Occipital lobe (tissue), 2 donors: ENCODE measurements around the gene PLA2G2C. TPM values are rescaled to one million over a fixed set of nuclear protein-coding genes. Genes with fewer than 3 reads are reported as not detected.

Experiments
- DNase-seq: peaks from one replicate; lab custom pipeline; 2025; lab: John Stamatoyannopoulos, UW
- total RNA-seq: library from RNA; depleted of rRNA; stranded (reverse); fragments of >200 nt; gene quantifications from one replicate; pipeline ENCODE4 v1.2.3, GENCODE V29; 2014

PLA2G2C gene
- total RNA-seq, 1 donor from 2014 or later, result not detected

DNA sequence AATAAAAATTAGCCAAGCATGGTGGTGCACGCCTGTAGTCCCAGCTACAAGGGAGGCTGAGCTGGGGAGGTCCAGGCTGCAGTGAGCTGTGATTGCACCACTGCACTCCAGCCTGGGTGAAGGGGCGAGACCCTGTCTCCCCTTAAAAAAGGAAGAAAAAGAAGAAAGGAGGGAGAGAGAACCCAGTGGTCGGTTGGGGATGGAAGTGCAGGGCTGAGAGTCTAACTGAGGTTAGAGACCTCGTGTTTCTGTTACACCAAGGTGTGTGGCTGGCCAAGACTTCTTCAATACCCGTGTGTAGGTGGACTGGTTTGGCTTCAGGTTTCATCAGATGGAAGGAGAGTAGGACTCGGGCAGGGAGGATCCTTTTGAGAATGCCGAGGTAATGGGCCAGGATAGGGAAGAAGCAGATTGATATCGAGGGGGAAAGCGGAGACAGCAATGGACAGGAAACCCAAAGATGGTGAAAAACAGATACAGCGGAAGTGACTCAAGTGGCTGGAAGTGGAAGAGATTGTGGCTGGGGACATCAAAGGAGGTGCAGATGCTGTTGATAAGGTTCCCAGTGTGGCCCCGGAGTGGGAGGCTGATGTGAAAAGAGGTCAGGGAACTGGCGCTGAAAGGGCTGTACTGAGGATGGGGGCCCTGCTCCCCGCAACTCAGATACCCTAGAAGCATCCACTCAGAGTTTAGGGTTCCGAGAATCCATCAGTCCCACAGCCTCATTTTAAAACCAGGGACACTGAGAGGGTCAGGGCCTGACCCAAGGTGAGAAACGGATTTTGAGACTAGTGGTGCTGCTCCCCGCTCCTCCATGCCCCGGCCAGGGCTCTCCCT is 1.1 kb downstream of the PLA2G2C start:
- DNase-seq, result no peak

- DNase-seq, result no peak
Measured at GRCh38 chr1:20184481-20184900, 1.8 kb downstream of the PLA2G2C start.

- DNase-seq, result no peak
Measured at GRCh38 chr1:20183616-20184271, 2.6 kb downstream of the PLA2G2C start.

DNA sequence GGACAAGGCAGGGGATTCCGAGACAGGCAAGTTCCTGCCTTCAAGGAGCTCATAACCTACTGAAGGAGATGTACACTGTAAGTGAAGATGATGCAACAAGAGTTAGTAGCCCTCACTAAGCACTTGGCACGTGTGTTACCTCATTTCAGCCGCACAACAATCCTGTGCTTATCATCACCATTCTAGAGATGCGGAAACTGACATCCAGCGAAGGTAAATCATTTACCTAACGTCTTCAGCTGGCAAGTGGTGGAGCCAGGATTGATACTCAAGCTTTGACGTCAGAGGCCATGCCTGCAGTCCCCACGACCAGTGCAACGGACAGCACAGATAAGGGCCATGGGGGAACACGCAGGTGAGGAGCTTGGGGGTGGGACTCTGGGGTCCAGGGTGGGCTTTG is 3.3 kb downstream of the PLA2G2C start:
- DNase-seq, result no peak

GRCh38 chr1:20182415-20182814 is 3.9 kb downstream of the PLA2G2C start:
- DNase-seq, result no peak

GRCh38 chr1:20180844-20181207 is 5.5 kb downstream of the PLA2G2C start:
- DNase-seq, result no peak

GRCh38 chr1:20180129-20180843 is 6.0 kb downstream of the PLA2G2C start:
- DNase-seq, result no peak

DNA sequence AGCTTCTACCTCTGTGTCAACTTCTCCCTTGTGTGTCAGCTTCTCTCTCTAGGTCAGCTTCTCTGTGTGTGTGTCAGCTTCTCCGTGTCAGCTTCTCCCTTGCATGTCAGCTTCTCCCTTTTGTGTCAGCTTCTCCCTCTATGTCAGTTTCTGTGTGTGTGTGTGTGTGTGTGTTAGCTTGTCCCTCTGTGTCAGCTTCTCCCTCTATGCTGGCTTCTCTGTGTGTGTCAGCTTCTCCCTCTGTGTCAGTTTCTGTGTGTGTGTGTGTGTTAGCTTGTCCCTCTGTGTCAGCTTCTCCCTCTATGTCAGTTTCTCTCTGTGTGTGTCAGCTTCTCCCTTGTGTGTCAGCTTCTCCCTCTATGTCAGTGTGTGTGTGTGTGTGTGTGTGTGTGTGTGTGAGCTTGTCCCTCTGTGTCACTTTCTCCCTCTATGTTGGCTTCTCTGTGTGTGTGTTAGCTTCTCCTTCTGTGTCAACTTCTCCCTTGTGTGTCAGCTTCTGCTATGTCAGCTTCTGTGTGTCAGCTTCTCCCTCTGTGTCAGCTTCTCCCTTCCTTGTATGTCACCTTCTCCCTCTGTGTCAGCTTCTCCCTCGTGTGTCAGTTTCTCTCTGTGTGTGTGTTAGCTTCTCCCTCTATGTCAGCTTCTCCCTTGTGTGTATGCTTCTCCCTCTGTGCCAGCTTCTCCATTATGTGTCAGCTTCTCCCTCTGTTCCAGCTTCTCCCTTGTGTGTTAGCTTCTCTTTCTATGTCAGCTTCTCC is 6.8 kb downstream of the PLA2G2C start:
- no peak for DNase-seq

DNA sequence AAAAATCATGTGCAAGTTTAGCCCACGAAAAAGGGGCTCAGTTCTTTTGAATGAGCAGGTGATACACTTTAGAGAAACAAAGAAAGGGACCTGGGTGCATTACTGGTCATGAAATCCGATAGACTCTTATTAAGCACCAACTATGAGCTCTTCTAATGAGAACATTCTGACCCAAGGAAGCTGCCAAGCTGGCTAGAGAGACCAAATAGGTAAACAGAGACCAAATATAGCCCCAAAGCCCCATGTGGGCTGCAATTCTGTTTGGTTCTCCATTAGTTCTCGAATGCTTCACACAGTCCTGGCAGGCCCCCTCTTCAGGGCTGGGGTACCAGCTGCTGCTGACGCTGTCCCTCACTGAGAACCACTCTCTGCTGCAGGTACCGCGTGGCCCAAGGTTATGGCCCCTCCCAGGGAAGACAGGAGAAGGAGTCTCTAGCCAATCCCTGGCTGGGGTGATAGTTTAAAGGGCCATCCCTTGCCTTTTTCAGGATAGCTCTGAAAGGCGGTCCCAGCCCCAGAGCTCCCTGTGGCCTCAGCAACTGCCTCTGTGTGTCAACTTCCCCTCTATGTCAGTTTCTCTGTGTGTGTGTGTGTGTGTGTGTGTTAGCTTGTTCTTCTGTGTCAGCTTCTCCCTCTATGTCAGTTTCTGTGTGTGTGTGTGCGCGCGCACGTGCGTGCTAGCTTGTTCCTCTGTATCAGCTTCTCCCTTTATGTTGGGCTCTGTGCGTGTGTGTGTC is 7.5 kb downstream of the PLA2G2C start:
- DNase-seq, result no peak

GRCh38 chr1:20174937-20175666 is 11.2 kb downstream of the PLA2G2C start:
- no peak for DNase-seq

DNA sequence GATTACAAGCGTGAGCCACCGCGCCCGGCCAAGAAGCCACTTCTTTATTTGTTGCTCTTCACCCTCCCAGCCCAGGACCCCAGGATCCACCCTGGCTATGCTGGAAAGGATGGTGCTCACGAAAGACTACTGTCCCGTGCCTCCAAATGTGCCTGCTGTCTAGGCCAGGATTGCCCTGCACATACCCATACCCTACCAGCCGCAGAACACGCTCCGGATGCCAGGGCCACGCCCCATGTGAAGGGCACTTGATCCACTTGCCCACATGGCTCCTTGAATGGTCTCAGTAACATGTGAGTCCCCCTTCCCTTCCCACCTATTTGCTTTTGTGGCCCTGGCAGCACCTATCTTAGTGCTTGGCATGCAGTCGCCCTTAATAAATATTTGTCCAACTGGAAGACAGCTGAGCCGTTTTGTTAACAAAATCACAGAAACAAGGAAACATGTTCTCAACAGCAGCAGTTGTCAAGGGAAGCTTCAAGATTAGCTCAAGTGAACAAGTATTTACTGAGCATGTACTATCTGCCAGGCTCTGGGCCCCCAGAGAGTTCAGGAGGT is 14.2 kb downstream of the PLA2G2C start:
- DNase-seq, result no peak

- DNase-seq, result no peak
Measured at GRCh38 chr1:20169932-20170331, 16.4 kb downstream of the PLA2G2C start.

DNA sequence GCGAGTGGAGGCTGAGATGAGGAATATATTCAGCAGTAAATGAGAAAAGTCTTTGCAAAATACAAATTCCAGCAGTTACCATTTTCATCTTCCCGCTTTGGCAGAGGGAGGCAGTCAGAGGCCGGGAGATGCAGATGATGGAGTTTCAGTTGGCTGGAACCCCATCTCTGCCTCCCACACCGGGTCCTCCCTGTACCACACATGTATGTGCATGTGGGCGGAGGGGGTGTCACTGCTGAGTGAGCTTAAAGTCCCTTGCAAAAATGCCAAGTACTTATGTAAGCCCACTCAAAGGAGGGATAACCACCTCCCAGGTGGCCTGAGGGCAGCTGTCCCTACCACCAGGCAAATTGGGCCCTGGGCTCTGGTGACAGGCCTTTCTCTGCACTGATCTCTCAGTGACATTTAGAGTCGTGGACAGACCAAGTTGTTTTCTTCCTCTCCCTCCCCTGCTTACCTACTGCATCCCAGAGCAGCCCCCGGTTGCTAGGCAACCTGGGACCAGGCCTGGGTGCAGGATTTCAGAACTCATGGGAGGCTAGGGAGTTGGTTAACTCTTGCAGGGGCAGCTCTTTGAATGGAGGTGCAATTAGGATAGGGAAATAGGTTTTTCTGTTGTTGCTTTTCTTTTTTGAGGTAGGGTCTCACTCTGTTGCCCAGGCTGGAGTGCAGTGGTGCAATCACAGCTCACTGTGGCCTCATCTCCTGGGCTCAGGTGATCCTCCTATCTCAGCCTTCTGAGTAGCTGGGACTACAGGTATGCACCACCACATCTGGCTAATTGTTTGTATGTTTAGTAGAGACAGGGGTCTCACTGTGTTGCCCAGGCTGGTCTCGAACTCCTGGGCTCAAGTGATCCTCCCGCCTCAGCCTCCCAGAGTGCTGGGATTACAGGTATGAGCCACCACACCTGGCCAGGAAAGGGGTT is 17.5 kb downstream of the PLA2G2C start:
- DNase-seq, result peak; percentile 74

GRCh38 chr1:20167126-20167525 is 19.2 kb downstream of the PLA2G2C start:
- no peak for DNase-seq

DNA sequence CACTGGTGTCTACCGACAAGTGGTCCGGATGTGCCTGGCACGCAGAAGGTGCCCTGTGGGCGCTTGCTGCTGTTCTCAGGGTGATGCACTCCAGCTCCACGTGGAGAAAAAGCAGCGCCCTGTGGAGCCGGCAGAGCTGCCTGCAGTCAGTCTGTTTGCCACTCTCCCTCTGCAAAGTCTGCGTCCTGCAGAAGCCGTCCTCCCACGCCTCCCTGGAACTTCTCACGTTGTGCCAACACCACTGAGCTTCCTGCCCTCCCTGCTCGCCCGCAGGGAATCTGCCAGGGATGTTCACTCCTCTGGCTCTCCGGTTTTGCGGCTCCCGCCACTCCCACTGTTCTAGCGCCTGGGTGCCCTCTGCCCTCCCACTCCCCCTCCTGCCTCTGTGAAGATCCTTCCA is 20.3 kb downstream of the PLA2G2C start:
- DNase-seq, result peak; percentile 68

- DNase-seq, result no peak
Measured at GRCh38 chr1:20165522-20165951, 20.8 kb downstream of the PLA2G2C start.

- no peak for DNase-seq
Measured at GRCh38 chr1:20164694-20165202, 21.6 kb downstream of the PLA2G2C start.

- DNase-seq, result no peak
Measured at GRCh38 chr1:20160034-20160433, 26.3 kb downstream of the PLA2G2C start.
